GM12891 (cell line): ENCODE measurements around the gene PLCB1.

Source experiments
- DNase-seq: peaks from one replicate; pipeline ENCODE4 v3.0.0; 2011; ENCODE audit warnings: low spot score; ENCODE audit not compliant: insufficient read length
- FAIRE-seq: peaks from 2 replicates; lab custom pipeline; 2011; peaks lifted over from hg19 to GRCh38; lab: Jason Lieb, UNC
- PAX5 ChIP-seq: IDR thresholded peaks from 2 replicates; pipeline ENCODE4 v1.6.1; 2011; ENCODE audit warnings: low read length, moderate library complexity, mild to moderate bottlenecking; ENCODE audit not compliant: insufficient read depth, severe bottlenecking
- POLR2A ChIP-seq: IDR thresholded peaks from 2 replicates; pipeline ENCODE4 v1.6.1; 2011; ENCODE audit warnings: low read depth, low read length, control low read depth
- POLR2AphosphoS5 ChIP-seq: IDR thresholded peaks from 2 replicates; pipeline ENCODE4 v1.6.1; 2011; ENCODE audit warnings: low read depth, low read length, control low read depth
- POU2F2 ChIP-seq: IDR thresholded peaks from 2 replicates; pipeline ENCODE4 v1.6.1; 2011; ENCODE audit warnings: low read depth, mild to moderate bottlenecking, control low read depth, low read length, moderate library complexity
- SPI1 ChIP-seq: IDR thresholded peaks from 2 replicates; pipeline ENCODE4 v1.6.1; 2011; ENCODE audit warnings: low read depth, low read length, control low read depth
- TAF1 ChIP-seq: IDR thresholded peaks from 2 replicates; pipeline ENCODE4 v1.6.1; 2011; ENCODE audit warnings: low read depth, low read length, control low read depth

The PLCB1 gene

DNA sequence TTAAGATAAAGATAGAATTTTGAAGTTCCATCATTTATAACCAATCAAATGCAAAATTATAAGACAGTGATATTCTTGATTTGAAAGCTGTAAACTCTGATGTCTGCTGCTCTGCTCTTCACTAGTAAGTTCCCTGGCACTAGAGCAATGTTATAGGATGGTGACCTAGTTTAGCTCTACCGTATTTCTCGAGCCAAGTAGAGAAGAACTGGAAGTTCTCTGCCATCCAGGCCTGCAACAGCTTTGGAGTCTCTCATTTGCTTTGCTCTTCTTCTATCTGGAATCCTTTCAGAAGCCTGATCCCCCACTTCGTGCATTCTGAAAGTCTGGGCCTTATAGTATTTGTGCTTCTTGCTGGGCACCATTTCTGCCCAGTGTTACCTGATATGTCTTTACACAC, 100.3 kb downstream of the PLCB1 start:
- DNase-seq (no peak), FAIRE-seq (no peak)
- no peak for TF ChIP-seq TAF1
- TF ChIP-seq SPI1: no peak
- TF ChIP-seq POLR2A: no peak
- no peak for TF ChIP-seq POU2F2
- no peak for TF ChIP-seq PAX5

DNA sequence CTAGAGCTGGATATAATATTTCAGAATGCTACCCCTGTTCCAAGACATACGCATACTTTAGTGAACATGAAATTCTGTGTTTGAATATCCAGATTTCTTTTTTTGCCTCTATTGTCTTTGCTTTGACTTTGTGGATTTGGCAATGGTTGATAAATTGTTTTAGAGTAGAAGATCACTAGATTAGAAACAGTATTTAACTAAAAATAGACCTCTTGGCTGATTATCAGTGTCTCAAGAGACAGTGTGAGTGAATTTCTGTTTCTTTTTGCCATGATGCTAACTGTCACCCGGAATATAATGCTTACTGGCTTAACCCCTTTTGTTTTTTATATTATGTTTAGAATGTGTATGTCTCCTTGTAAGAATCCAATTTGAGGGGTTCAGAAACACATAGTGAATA, 102.5 kb downstream of the PLCB1 start:
- FAIRE-seq (no peak), DNase-seq (no peak)
- TF ChIP-seq POLR2AphosphoS5 (no peak), SPI1 (no peak), TAF1 (no peak), POU2F2 (no peak), POLR2A (no peak), PAX5 (no peak)

DNA sequence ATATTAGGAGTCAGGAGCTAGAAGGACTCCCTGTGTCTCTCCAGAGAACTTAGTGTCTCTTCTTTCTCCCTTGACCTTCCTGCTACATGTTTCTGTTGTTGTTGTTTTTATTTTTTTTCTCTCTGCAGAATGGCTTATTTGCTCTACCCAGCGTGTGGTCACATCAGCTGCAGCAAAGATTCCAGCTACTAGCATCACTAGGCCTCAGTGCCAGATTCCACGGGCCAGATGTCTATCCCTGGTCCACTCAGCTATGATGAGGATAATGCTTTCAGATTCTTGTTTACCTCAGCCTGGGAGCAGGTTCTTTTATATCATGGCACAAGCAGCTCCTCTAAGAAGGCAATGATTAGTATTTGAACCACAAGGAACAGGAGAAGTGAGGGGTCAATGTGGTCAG, 110.0 kb downstream of the PLCB1 start:
- DNase-seq (no peak), FAIRE-seq (no peak)
- TF ChIP-seq POLR2A (no peak), PAX5 (no peak), POLR2AphosphoS5 (no peak), TAF1 (no peak), SPI1 (no peak), POU2F2 (no peak)

DNA sequence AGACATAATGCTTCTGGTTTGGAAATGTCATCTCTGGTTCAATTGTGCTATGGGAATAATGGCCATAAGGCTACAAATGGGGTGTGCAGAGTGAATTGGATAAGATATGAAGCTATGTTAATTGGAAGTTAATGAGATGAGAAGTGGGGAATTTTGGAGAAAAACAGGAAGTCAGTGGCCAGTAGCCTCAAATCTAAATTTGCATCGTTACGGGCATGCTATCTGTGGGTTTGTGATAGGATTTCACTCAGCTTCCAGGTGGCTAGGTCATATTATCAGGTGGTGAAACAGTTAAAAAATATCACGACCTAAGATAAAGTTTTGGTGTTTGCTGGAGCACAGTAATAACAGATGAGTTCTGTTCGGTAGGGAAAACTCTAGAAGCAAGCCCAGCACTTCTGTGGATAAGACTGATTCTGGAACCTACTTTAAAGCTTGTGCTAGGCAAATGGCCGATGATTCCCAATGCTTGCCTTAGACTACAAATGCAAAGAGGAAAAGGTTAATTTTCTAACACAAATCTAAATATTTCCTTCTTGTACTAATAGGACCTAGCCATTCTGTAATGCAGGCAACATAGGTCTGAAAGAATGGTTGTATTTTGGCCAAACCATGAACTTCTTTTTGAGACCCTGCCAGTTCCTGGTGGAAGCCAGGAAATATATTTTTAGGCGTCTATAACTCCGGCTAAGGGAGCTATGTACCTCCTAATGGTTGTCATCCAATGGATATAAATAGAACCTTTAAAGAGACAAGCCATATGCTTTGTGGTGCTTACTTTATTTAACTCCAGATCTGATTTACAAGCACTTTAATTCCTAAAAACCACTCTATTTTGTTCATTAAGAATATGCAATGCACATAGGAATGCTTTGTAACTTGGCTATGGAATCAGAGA, 111.0 kb downstream of the PLCB1 start:
- no peak for DNase-seq
- no peak for FAIRE-seq
- no peak for TF ChIP-seq POU2F2
- peak; percentile 48; the same call in 1 of the 2 replicates for TF ChIP-seq SPI1

DNA sequence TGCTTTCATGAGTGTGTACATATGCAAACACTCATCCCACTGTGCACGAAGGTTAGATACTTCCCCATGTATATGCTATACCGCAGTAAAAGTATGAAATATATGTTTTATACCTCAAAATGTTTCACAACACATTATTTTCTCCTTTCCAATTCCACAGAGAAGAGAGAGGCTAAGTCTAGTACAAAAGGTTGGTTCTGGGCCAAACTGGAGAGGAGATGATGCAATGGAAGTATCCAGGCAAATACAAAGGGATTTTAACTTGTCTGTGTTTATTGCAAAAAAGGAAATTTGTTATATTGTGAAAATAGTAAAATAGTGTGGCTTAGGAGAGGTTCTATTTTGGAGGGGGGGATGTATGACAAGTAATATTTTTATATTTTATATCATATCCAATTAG, 112.6 kb downstream of the PLCB1 start:
- no peak for FAIRE-seq
- TF ChIP-seq POLR2A: no peak
- TF ChIP-seq TAF1: no peak
- no peak for TF ChIP-seq SPI1
- TF ChIP-seq PAX5: no peak
- TF ChIP-seq POLR2AphosphoS5: no peak
- no peak for TF ChIP-seq POU2F2
- no peak for DNase-seq

DNA sequence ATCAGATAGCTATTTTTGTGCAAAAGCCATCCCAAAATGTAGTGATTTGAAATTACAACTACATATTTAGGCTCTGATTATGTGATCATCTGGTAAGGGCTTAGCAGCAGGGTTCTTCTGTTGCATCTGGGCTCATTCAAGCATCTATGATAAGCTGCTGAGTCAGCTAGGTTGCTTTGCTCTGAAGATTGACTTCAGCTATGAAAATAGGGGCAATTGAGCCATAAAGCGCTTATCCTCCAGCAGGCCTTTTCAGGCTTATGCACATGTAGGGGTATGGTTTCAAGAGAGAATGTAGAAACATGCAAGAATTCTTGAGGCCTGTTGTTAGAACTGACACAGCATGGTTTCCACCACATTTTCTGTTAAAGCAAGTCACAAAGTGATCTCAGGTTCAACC, 114.1 kb downstream of the PLCB1 start:
- FAIRE-seq (no peak), DNase-seq (no peak)
- TF ChIP-seq PAX5 (no peak), POLR2A (no peak), POLR2AphosphoS5 (no peak), SPI1 (no peak), POU2F2 (no peak), TAF1 (no peak)

DNA sequence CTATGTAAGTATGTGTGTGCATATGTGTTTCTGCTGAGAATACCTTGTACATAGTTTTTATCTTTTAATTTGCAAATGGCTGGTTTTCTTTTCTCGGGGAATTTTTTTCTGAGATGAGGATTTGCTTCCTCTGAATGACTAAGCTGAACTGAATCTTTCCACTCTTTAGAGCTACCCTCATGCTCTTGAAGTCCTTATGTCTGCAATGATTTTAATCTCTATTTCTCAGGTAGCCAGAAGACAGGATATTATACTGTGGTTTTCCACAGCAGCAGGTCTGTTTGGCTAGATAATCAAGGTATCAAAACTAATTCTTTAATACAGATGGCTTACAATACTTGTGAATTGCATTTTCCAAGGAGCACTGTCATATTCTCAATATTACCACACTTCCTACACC, 114.7 kb downstream of the PLCB1 start:
- TF ChIP-seq TAF1 (no peak), PAX5 (no peak), POLR2A (no peak), POU2F2 (no peak), POLR2AphosphoS5 (no peak), SPI1 (no peak)
- no peak for FAIRE-seq
- DNase-seq: no peak

DNA sequence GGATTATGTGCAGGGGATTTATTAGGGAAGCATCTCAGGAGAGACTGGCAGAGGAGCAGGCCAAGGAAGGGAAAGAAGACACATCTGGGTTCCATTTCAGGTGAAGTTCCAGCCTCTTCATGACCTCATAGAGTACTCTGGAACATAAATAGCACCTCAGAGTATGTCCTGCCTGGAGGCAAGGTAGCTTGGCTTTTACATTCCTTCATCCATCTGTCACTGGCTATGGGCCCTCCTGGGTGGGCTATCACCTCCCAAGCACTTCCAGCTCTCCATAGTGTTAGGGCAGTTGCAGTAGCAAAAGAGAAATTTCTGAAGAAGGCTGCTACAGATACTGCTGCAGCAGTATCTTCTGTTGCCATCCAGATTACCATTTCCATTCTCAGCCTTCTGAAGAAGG, 116.0 kb downstream of the PLCB1 start:
- FAIRE-seq: no peak
- TF ChIP-seq SPI1 (no peak), POLR2A (no peak), PAX5 (no peak), POU2F2 (no peak), TAF1 (no peak), POLR2AphosphoS5 (no peak)
- DNase-seq: no peak

DNA sequence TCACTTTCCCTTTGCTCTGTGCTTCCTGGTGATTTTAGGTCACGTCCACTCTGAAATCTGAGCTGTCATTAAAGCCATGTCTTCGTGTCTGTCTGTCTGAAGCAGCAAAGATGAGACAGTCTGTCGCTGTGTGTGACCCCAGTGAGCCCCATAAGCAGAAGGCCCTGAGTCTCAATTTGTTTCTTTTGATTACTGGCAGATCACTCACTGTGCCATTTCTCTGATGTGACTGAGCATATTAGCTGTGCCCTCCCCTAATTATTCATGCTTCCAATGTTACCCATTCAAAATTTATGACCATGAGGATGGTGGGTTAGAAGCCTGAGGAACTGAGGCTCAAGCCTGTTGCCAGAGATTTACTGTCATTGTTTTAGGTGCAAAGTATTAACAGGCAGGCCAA, 117.6 kb downstream of the PLCB1 start:
- DNase-seq (no peak), FAIRE-seq (no peak)
- TF ChIP-seq POU2F2 (no peak), POLR2AphosphoS5 (no peak), POLR2A (no peak), SPI1 (no peak), PAX5 (no peak), TAF1 (no peak)
